Esophagus (tissue), 2 donors: ENCODE results near the gene TATDN3. TPM values are rescaled to one million over a fixed set of nuclear protein-coding genes. Genes with fewer than 3 reads are reported as not detected.

ENCODE experiments used
- H3K27ac ChIP-seq, 2 donors: one replicate each; pipeline ENCODE4 v1.5.1; 2013; ENCODE audit warnings: low read depth in 2 of 2, mild to moderate bottlenecking in 2 of 2, inconsistent platforms in 1 of 2, low read length in 1 of 2, moderate library complexity in 1 of 2
- H3K27me3 ChIP-seq, 2 donors: one replicate each; pipeline ENCODE4 v1.6.1; 2013; ENCODE audit warnings: low read length in 2 of 2, control low read depth in 1 of 2, mild to moderate bottlenecking in 1 of 2; ENCODE audit not compliant: insufficient read depth in 2 of 2, control insufficient read depth in 1 of 2
- H3K36me3 ChIP-seq, 2 donors: one replicate each; pipeline ENCODE4 v1.6.1; 2013; ENCODE audit warnings: low read length in 1 of 2; ENCODE audit not compliant: control insufficient read depth in 2 of 2, insufficient read depth in 2 of 2
- H3K4me1 ChIP-seq, 2 donors: one replicate each; pipeline ENCODE4 v1.6.1; 2013; ENCODE audit warnings: low read length in 1 of 2; ENCODE audit not compliant: control insufficient read depth in 2 of 2, insufficient read depth in 2 of 2
- H3K4me3 ChIP-seq, 2 donors: one replicate each; pipeline ENCODE4 v1.5.1; 2013; ENCODE audit warnings: low read length in 2 of 2, mild to moderate bottlenecking in 2 of 2, low read depth in 1 of 2, moderate library complexity in 1 of 2
- H3K9me3 ChIP-seq, 2 donors: one replicate each; pipeline ENCODE4 v1.6.1; 2013; ENCODE audit warnings: mild to moderate bottlenecking in 2 of 2, low read depth in 1 of 2, low read length in 1 of 2, moderate library complexity in 1 of 2; ENCODE audit not compliant: control insufficient read depth in 2 of 2, insufficient read depth in 1 of 2
- WGBS, 2 donors: extraction: QIAGEN DNeasy Blood & Tissue Kit; methylation state at CpG; one replicate each; pipeline ENCODE4 v1.1.7; 2013; 5-methylcytosine and 5-hydroxymethylcytosine counted together
- polyA plus RNA-seq, 2 donors: library from polyadenylated mRNA; stranded (reverse); fragments of 200-250 nt; gene quantifications; one replicate each; pipeline ENCODE4 v1.2.3, GENCODE V29; 2013
- donor health status: healthy with polysubstance abuse.
- donor health status: Bipolar disorder and iron deficiency.

Gene TATDN3
- polyA plus RNA-seq, 2 donors: 5.0 to 6.8 TPM

DNA sequence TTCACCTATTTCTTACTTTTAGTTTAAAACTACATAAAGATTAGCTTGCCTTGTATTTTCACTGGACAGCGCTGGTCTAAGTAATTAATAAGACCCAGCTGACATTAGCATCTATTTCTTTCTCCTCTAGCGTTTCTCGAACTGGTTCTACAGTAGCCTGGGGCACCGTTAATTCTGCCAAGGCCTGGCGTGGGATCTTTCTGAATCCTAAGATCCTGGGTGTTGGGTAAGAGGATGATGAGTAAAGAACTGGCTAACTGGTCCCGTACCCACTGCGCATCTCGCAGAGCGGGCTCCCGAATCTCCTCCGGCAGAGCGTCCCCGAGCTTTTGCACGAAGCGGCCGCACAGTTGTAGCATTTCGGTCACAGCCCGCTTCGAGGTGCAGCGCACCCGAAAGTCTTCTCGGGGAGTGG is 426 bp upstream of the TATDN3 start:
- Histone ChIP-seq H3K27me3 (no peaks in the 10 kb centered on the region), H3K4me1 (no peaks in the 10 kb centered on the region), H3K4me3 (peak overlapping the region; percentile 86 to 96), H3K27ac (peak overlapping the region; percentile 75 to 83), H3K36me3 (no peaks in the 10 kb centered on the region), H3K9me3 (no peaks in the 10 kb centered on the region)
- 0% methylated on average over 22 of the region's 22 CpGs for WGBS, 2 donors

DNA sequence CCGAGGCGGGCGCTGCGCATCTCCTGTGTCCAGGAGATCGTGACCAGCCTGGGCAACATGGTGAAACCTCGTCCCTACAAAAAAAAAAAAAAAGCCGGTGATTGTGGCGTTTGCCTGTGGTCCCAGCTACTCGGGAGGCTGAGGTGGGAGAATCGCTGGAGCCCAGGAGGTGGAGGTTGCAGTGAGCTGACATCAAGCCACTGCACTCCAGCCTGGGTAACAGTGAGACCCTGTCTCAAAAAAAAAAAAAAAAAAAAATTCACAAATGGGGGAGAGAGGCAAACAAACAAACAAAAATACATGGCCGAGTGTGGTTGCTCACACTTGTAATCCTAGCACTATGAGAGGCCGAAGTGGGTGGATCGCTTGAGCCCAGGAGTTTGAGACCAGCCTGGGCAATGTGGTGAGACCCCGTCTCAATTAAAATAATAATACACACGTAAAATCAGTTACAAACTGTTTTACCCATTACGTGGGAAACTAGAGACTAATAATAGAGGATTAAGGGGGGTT is 758 bp downstream of the TATDN3 start:
- Histone ChIP-seq H3K27ac (peak overlapping the region; percentile 88 to 92), H3K27me3 (no peaks in the 10 kb centered on the region), H3K36me3 (no peaks in the 10 kb centered on the region), H3K9me3 (no peaks in the 10 kb centered on the region), H3K4me3 (peak overlapping the region; percentile 86 to 96), H3K4me1 (no peaks in the 10 kb centered on the region)
- WGBS, 2 donors: 16 to 17% methylated on average over 16 of the region's 16 CpGs

DNA sequence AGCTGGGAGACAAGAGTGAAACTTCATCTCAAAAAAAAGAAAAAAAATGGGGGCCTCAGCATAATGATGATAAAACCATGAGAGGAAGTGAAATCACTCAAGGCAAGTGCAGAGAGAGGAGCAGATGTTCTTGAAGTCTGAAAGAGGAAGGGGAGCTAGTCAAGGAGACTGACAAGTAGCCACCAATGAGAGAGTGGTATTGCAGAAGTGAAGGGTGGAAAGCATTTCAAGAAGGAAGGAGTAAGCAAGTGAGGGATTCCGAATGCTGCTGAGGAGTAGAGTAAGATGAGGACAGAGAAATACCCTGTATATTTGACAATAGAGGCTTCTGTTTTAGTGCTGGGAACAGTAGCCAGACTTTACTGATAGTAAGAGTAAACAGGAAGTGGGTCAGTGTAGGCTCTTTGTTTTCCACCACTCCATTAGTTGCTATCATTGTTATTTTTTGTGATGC is 2.9 kb downstream of the TATDN3 start:
- Histone ChIP-seq H3K4me1 (no peaks in the 10 kb centered on the region), H3K4me3 (no peak overlapping the region), H3K27ac (no peak overlapping the region), H3K36me3 (no peaks in the 10 kb centered on the region), H3K9me3 (no peaks in the 10 kb centered on the region), H3K27me3 (no peaks in the 10 kb centered on the region)
- WGBS, 2 donors: 71 to 80% methylated on average over 1 of the region's 1 CpG

DNA sequence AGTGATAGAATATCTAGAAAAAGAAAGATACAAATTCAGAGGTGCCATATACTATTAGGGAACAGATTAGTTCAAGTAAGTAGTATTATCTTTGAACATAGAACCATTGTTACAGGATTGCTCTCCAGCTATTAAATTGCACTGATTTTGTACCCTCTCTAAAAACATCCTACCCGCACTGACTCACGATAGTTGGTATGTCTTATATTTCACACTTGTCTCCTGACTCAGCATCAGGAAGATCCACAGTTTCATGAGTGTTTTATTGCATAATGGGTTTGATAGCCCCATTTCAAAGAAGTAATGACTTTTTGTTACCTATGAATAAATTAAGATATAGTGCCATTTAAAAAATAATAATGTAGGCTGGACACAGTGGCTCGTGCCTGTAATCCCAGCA is 6.0 kb downstream of the TATDN3 start:
- no peaks in the 10 kb centered on the region for H3K36me3 ChIP-seq
- no peaks in the 10 kb centered on the region for H3K27me3 ChIP-seq
- H3K4me3 ChIP-seq: no peak overlapping the region
- 93 to 94% methylated on average over 3 of the region's 3 CpGs for WGBS, 2 donors
- H3K9me3 ChIP-seq: no peaks in the 10 kb centered on the region
- H3K27ac ChIP-seq: no peak overlapping the region
- H3K4me1 ChIP-seq: no peaks in the 10 kb centered on the region

DNA sequence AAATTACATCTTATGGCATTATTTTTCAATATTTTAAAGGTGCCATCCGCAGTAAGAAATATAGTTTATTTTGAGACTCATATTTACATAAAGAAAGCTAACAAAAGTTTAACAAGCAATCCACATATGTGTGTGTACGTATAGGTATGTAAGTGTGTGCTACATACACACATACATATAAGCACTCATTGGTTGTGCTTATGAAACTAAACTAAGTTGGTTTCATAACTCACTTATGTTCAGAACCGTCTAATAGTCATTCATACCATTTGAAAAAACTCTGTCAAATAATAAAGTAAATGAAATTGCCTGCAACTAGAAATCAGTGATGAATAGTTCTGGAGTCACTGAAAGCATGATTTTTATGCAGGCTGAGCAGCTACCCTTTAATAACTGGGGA is 14.1 kb downstream of the TATDN3 start:
- 86 to 87% methylated on average over 3 of the region's 3 CpGs for WGBS, 2 donors
- no peaks in the 10 kb centered on the region for H3K27me3 ChIP-seq
- no peak overlapping the region for H3K4me3 ChIP-seq
- no peaks in the 10 kb centered on the region for H3K36me3 ChIP-seq
- no peaks in the 10 kb centered on the region for H3K9me3 ChIP-seq
- no peaks in the 10 kb centered on the region for H3K4me1 ChIP-seq
- no peak overlapping the region for H3K27ac ChIP-seq

DNA sequence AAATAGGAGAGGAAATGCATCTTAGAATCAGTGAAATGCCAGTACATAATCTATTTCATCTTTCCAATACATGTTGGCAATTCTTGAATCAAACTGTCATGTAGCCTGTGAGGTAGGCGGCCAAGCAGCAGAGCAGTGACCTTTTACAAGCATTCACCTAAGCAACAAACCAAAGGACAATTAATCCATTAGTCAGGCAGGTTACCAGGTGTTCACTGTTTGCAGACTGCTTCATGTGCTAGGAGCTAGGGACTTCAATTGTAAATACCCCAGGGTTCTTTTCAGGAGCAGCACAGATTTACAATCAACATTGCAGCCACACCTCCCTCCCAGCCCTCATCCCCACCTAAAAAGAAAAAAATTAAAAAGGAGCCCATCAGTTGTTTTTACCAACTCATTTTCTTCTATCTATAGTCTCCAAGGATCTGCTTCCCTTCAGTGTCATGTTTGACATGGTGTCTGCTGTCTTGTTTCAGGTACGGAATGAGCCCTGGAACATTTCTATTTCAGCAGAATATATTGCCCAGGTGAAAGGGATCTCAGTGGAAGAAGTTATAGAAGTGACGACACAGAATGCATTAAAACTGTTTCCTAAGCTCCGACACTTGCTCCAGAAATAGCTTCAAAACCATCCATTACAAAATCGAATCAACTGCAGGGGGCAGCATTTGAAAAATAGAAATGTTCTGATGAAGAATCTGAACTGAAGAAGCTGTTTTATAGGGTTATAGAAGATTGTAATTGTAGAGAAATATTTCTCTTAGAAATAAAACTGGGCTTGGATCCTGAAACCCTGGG is 23.0 kb downstream of the TATDN3 start:
- Histone ChIP-seq H3K9me3 (no peaks in the 10 kb centered on the region), H3K27ac (no peak overlapping the region), H3K4me1 (no peaks in the 10 kb centered on the region), H3K27me3 (no peaks in the 10 kb centered on the region), H3K36me3 (no peaks in the 10 kb centered on the region), H3K4me3 (no peak overlapping the region)
- 57 to 64% methylated on average over 5 of the region's 5 CpGs for WGBS, 2 donors

DNA sequence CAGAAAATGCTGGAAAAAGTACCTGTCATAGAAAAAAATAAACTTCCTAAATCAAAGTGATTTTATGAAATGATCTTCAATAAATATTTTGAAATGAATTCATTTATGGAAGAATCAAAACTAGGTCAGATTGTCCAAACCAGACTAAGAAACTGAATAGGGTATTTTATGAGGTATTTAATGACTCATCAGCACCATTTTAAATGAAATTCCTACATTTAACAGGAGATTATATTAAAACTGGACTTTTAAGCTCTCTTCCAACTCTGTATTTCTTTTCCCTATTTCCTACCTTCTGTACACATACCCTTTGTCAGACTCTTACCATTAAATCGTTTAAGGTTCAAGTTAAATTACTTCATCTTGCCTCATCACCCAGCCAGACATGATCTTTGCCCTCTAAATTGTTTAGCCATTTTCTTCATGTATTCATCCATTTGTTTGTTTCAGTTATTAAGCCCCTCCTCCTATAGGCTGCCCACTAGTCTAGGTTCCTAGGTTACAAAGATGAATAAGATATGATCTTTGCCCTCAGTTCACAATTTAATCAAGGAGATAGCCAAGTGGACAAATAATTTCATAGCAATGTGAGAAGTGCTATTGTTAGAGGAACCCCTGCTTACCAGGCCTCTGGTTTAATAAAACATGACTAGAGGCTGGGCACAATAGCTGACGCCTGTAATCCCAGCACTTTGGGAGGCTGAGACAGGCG is 25.0 kb downstream of the TATDN3 start:
- H3K36me3 ChIP-seq: no peaks in the 10 kb centered on the region
- H3K27ac ChIP-seq: no peak overlapping the region
- no peaks in the 10 kb centered on the region for H3K4me1 ChIP-seq
- WGBS, 2 donors: 73 to 81% methylated on average over 3 of the region's 3 CpGs
- H3K9me3 ChIP-seq: no peaks in the 10 kb centered on the region
- no peak overlapping the region for H3K4me3 ChIP-seq
- H3K27me3 ChIP-seq: no peaks in the 10 kb centered on the region

DNA sequence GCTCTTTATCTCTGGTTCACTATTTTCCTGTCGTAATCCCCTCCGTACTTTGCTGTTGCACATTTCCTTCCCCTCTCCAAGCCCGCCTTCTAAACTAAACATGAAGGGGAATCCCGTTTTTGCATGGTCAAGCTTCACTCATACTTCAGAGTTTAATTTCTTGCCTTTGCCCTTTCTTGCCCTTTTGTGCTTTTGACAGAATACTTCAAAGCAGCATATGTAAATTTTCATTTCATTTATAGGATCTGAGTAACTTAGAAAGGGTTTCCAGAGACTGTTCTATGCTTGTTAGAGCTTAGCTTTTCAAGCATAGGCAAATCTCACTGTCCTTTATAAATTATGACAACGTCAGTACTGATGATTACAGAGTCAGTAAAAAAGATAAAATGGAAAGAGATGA is 28.0 kb downstream of the TATDN3 start:
- H3K36me3 ChIP-seq: no peaks in the 10 kb centered on the region
- H3K27me3 ChIP-seq: no peaks in the 10 kb centered on the region
- 18 to 32% methylated on average over 5 of the region's 5 CpGs for WGBS, 2 donors
- no peaks in the 10 kb centered on the region for H3K4me1 ChIP-seq
- no peak overlapping the region for H3K27ac ChIP-seq
- H3K4me3 ChIP-seq: no peak overlapping the region
- H3K9me3 ChIP-seq: peaks cover 0 to 5% of the 10 kb centered on the region in 2 donors

DNA sequence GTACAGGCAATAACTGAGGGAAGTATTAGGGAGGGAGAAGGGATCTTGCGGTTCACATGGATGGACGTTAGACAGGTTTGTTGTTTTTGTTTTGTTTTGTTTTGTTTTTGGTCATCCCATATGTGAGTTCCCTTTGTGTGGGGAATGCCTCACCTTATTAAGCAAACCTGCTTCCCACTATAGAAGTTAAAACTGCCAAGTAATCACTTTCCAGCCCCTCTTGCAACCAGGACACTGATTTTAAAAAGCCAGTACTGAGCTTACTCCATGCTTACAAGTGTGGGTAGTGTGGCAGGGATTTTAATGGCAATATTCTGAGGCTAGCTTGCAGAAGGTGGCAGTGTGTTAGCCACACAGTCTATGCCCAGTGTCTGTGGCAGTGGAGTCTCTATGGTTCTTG is 29.3 kb downstream of the TATDN3 start:
- Histone ChIP-seq H3K36me3 (no peaks in the 10 kb centered on the region), H3K27ac (no peak overlapping the region), H3K9me3 (peaks cover 5 to 11% of the 10 kb centered on the region in 2 donors), H3K27me3 (no peaks in the 10 kb centered on the region), H3K4me3 (no peak overlapping the region), H3K4me1 (no peaks in the 10 kb centered on the region)
- 81 to 84% methylated on average over 2 of the region's 2 CpGs for WGBS, 2 donors
